Lung (tissue), 12 donors: ENCODE results near the gene LRRC27. TPM values are rescaled to one million over a fixed set of nuclear protein-coding genes. Genes with fewer than 3 reads are reported as not detected.

Experiments
- ATAC-seq: fragments of 200-7000 bp; cut with Tn5 transposase; one replicate; pipeline ENCODE4 v1.9.1; 2020; ENCODE audit warnings: moderate number of reproducible peaks; ENCODE audit not compliant: insufficient read depth, low FRiP score
- DNase-seq, 3 donors: peaks; one replicate each; pipeline ENCODE4 v3.0.0-alpha.2; 2013 to 2017
- H3K27ac ChIP-seq, 2 donors: one replicate each; pipeline ENCODE4 v1.5.1; 2013; ENCODE audit warnings: mild to moderate bottlenecking in 2 of 2, moderate library complexity in 2 of 2, control low read depth in 1 of 2, inconsistent platforms in 1 of 2, low read depth in 1 of 2, low read length in 1 of 2
- H3K27me3 ChIP-seq, 3 donors: one replicate each; pipeline ENCODE4 v1.5.1; 2013; ENCODE audit warnings: low read length in 2 of 3; ENCODE audit not compliant: control insufficient read depth in 3 of 3, insufficient read depth in 3 of 3
- H3K36me3 ChIP-seq, 4 donors: one replicate each; pipeline ENCODE4 v1.5.1; 2013; ENCODE audit warnings: low read length in 4 of 4, mild to moderate bottlenecking in 1 of 4, moderate library complexity in 1 of 4; ENCODE audit not compliant: control insufficient read depth in 4 of 4, insufficient read depth in 4 of 4
- H3K4me1 ChIP-seq, 5 donors: one replicate each; pipeline ENCODE4 v1.5.1; 2013; ENCODE audit warnings: low read length in 5 of 5, mild to moderate bottlenecking in 2 of 5, moderate library complexity in 1 of 5; ENCODE audit not compliant: control insufficient read depth in 5 of 5, insufficient read depth in 5 of 5
- H3K4me3 ChIP-seq: one replicate; pipeline ENCODE4 v1.5.1; 2013; ENCODE audit warnings: mild to moderate bottlenecking, control low read depth, moderate library complexity
- H3K9ac ChIP-seq, 2 donors: one replicate each; pipeline ENCODE4 v1.5.1; 2013; ENCODE audit warnings: low read length in 2 of 2, control low read depth in 1 of 2; ENCODE audit not compliant: insufficient read depth in 1 of 2
- H3K9me3 ChIP-seq, 4 donors: one replicate each; pipeline ENCODE4 v1.5.1; 2013; ENCODE audit warnings: low read length in 3 of 4, mild to moderate bottlenecking in 1 of 4, moderate library complexity in 1 of 4; ENCODE audit not compliant: control insufficient read depth in 4 of 4, insufficient read depth in 3 of 4
- CTCF ChIP-seq: IDR thresholded peaks from 2 replicates; pipeline ENCODE4 v1.5.1; 2012; ENCODE audit warnings: mild to moderate bottlenecking; ENCODE audit errors: control extremely low read depth, extremely low read depth
- WGBS, 2 donors: extraction: QIAGEN DNeasy Blood & Tissue Kit; methylation state at CpG; one replicate each; pipeline ENCODE4 v1.1.7; 2013; 5-methylcytosine and 5-hydroxymethylcytosine counted together
- polyA plus RNA-seq, 2 donors: library from polyadenylated mRNA; stranded (reverse); fragments of 200-250 nt; gene quantifications; one replicate each; pipeline ENCODE4 v1.2.1, GENCODE V29; 2013
- total RNA-seq, 2 donors: library from RNA; depleted of rRNA in 1 of 2; stranded (reverse); fragments of >200 nt in 1 of 2; gene quantifications; one replicate each; pipeline ENCODE4 v1.2.1, GENCODE V29; 2014 to 2021
- donor health status: control.
- donor health status: control.
- donor health status: Bipolar disorder and iron deficiency.
- donor health status: healthy.
- donor health status: DM: yes; HTN: yes; CAD: no.

Gene LRRC27
- total and polyA plus RNA-seq, 4 donors, result 5.8 to 25.5 (median 17.2) TPM

- Histone ChIP-seq H3K4me3 (no peak overlapping the region), H3K4me1 (peaks cover 5 to 43% (median 22%) of the 10 kb centered on the region in 5 donors), H3K9ac (no peak overlapping the region), H3K36me3 (peaks cover 0 to 10% (median under 1%) of the 10 kb centered on the region in 4 donors), H3K27me3 (no peaks in the 10 kb centered on the region), H3K27ac (peak overlapping the region in 1 of 2 donors; percentile 86), H3K9me3 (no peaks in the 10 kb centered on the region)
- ATAC-seq, result no peak
- TF ChIP-seq CTCF, result no peak
- no peak for DNase-seq
- WGBS, 2 donors, result 76 to 82% methylated on average over 9 of the region's 9 CpGs
These were observed 68.1 kb downstream of the LRRC27 start for GRCh38 chr10:132400041-132400546.

- H3K4me1 ChIP-seq, result peaks cover 5 to 40% (median 22%) of the 10 kb centered on the region in 5 donors
- H3K9ac ChIP-seq, result no peak overlapping the region
- peaks cover 0 to 1% (median 0%) of the 10 kb centered on the region in 4 donors for H3K9me3 ChIP-seq
- no peak for DNase-seq
- H3K27ac ChIP-seq, result peak overlapping the region; percentile 11 to 86
- no peak for TF ChIP-seq CTCF
- ATAC-seq, result no peak
- no peaks in the 10 kb centered on the region for H3K27me3 ChIP-seq
- WGBS, 2 donors, result 33 to 50% methylated on average over 17 of the region's 17 CpGs
- H3K36me3 ChIP-seq, result peaks cover 0 to 15% (median 3%) of the 10 kb centered on the region in 4 donors
- no peak overlapping the region for H3K4me3 ChIP-seq
These were observed 68.7 kb downstream of the LRRC27 start for GRCh38 chr10:132400547-132401151.

- H3K36me3 ChIP-seq, result peaks cover 0 to 23% (median 9%) of the 10 kb centered on the region in 4 donors
- H3K9ac ChIP-seq, result peak overlapping the region in 1 of 2 donors; percentile 28
- peaks cover 5 to 40% (median 22%) of the 10 kb centered on the region in 5 donors for H3K4me1 ChIP-seq
- no peak for TF ChIP-seq CTCF
- DNase-seq, result no peak
- no peak overlapping the region for H3K4me3 ChIP-seq
- peak overlapping the region in 1 of 2 donors; percentile 86 for H3K27ac ChIP-seq
- no peak for ATAC-seq
- H3K27me3 ChIP-seq, result no peaks in the 10 kb centered on the region
- H3K9me3 ChIP-seq, result peaks cover 0 to 1% (median 0%) of the 10 kb centered on the region in 4 donors
- WGBS, 2 donors, result 60 to 67% methylated on average over 19 to 20 of the region's 20 CpGs
These were observed 69.6 kb downstream of the LRRC27 start for GRCh38 chr10:132401401-132402118.
